Activated effector memory CD4-positive, alpha-beta T cell treated with Interleukin-2 at 50 U/mL for 16 hours (primary cell): Measurements from ENCODE around the gene BMP8B.
"Not testable (repeated sequence)": the region's sequence is repeated elsewhere in the genome, so short reads cannot be mapped to it uniquely, and the experiment has no call there.

Experiments used
- DNase-seq: peaks from one replicate; pipeline ENCODE4 v3.0.0-alpha.2; 2020

The BMP8B gene

DNA sequence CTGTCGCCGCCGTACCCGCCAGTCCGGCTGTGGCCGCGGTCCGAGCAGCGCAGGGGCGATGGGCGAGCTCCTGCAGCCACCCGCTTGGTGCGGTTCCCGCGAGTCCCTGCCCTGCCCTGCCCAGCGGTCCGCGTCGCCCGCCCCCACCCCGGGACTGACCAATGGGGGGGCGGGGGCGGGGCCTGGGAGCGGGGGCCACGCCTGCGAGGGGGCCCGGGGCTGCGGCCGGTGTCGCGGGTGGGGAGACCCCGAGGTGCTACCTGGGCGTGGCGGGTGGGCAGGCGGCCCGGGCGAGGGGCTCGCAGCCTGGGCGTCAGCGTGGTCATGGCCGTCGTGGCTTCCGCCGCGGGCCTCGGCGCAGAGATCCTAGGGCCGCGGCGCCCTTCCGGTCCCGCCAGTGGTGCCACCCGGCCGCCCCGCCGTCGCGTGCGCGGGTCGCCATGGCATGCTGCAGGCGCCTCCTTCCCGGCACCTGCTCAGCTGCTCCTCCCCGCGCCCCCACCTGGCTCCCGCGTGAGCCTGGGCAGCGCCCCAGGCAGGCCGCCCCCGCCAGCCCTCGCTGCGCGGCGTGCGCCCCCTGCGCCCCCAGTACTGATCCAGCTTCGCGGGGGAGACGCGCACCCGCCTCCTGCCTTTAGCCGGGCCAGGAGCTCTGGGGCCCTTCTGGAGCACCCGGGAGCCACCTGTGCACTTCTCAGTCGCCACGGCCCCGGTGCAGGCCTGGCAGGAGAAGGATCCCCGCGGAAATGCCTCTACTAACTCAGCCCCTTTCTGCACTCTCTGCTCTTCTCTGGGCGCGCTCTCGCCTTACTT is at the start of gene BMP8B:
BMP8B (minus strand) TSS at position 108 of the 813 bp plus-strand sequence. CDS start 380 bp downstream, outside the sequence.
- DNase-seq = peak; percentile 34

DNA sequence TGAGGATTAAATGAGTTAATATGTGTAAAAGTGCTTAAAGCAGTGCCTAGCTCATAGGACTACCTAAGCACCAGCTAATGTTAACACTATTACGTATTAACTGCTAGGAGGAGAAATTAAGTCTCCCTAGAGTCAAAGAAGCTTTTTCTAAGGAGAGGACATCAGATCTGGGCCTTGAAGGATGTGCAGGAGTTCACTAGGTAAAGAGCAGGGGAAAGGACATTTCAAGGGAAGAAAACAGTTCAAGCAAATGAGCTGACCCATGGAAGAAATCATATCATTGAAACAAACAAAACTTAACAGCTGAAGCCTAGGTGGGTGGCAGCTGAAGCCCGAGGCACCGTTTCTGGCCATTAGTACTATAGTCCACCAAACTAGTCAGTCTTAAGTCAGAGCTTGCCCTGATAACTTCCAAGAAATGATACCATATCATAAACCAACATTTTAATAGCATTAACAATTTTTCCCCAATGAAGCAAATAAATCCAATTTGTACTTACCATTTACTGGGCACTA is 48.0 kb upstream of the BMP8B start:
- DNase-seq = no peak

DNA sequence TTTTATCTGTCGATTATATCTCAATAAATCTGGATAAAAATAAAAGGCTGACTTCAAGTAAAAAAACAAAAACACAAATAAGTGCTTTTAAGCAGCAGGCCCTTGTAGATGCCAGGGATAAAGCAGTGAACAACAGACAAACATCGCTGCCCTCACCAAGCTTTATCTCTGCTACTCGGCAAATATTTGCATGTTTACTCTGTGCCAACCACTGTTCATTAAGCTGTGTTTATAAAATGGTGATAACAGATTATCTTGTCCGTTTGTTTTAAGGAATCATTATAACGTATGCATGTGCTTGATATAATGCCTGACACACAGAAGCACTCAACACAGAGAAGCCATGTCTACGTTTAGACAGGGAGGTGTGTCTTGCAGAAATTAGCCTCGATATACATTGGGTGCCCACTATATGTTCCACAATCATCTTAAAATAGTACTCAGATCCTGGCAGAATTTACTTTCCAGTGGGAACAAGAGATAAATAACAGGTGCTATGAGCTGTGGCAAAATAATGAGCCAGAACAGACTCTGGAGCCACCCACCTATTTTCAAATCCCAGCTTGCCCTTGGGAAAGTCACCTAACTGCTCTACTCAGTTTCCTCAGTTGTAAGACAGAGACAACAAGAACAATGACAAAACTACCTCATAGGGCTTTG is 47.4 kb upstream of the BMP8B start:
- no peak for DNase-seq

DNA sequence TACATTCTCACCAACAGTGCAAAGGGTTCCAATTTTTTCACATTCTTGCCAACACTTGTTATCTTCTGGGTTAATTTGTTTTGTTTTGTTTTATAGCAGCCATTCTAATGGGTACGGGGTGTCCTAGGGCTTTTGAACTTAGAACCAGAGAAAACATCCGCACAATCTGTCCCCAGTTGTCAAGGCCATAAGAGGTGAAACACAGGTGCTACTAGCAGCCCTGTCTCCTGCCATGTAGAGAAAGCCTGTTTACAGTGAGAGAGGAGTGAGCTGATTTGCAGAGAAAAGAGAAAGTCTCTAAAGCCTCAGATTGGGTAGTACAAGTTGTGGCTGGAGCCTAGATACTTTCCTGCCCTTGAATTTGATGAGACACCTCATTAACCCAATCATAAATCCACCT is 46.4 kb upstream of the BMP8B start:
- no peak for DNase-seq

GRCh38 chr1:39833621-39834385 is 45.1 kb upstream of the BMP8B start:
- DNase-seq = no peak

- no peak for DNase-seq
These were observed 44.5 kb upstream of the BMP8B start for GRCh38 chr1:39833121-39833520.

DNA sequence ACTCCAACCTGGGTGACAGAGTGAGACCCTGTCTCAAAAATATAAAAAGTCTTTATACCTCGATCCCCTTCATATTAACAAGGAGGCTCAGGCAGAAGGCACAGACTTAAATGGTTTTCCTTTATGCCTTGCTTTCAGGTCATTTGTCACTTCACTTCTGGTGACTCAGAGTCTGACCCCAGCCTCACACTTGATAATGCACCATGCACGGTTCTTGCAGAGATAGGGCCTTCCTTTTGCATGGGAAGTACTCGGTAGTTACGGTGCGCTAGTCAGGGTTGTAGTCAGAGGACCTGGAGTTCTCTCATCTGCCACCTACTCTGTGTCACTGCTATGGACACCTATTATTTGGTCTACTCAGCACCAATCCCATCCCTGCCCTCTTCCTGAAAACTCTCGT is 43.6 kb upstream of the BMP8B start:
- no peak for DNase-seq

DNA sequence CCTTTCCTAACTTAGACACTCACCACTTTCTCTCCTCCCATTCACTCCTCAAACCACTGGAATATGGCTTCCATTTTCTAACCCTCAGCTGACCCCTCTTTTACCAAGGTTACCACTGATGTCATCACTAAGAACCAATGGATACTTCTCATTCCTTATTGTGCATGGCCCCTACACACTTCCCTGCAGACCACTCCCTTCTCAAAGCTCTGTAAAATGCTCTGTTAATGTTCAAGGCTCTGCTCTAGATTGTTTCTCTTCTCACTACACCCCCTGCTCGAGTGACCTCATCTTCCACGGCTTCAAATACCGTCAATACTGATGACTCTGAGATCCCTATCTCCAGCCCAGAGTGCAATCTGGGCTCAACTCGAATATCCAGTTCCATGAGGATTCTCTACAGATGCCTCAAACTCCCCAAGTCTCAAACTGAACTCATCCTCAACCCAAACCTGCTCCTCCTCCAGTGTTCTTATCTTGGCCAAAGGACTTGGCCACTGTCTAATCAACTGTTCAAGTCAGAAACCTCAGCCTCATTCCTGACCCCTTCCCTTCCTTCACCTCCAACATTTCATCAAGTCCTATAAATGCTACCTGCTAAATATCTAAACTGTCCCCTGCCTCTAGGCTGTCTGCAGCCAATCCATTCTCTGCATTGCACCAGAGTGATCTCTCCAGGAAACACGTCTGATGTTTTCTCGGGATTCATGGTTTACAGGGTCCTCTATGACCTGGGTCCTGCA is 41.3 kb upstream of the BMP8B start:
- DNase-seq = no peak

DNA sequence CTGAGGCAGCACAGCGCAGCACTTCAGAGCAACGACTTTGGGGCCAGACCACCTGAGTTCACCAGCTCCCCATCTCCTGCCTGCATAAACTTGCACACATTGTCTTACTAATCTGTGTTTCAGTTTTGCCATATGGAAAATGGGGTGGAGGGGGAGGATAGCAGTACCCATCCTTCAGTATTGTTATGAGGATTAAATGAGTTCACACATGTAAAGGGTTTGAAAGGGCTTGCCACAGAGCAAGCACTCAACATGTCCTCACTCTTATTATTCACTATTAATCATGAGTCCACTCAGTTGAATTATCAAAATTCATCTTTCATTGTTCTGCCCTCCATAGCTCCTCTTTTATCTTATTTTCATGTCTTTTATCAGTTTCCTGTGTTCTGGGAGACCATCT is 40.1 kb upstream of the BMP8B start:
- no peak for DNase-seq

DNA sequence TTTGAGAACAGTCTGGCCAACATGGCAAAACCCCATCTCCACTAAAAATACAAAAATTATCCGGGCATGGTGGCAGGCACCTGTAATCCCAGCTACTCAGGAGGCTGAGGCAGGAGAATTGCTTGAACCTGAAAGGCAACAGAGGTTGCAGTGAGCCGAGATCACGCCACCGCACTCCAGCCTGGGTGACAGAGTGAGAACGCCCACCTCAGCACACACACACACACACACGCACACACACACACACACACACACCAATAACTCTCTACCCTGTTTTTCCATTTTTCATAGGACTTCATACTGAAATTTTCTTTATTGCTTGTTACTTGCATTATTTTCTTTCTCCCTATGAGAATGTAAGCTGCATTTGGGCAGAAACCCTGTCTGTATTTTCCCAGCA is 39.6 kb upstream of the BMP8B start:
- DNase-seq = not testable (repeated sequence)

- no peak for DNase-seq
These were observed 38.5 kb upstream of the BMP8B start for GRCh38 chr1:39827201-39827600.

DNA sequence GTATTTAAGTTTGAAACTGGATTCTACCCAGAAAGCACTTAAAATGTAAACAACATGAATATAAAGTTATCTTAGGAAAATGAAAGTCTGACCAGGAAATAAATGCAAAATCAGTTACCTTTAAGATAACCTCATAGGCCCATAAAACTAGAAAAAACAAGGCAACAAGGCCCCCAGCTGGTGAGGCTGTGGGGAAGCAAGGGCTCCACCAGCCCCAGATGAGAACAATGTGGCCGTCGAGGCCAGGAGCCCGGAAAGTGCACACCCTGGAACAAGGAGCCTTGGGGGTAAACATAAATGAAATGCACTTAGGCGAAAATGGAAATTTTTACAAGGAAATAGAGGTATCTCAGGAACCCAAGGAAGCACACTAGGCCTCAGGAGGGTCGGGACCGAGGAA is 37.9 kb upstream of the BMP8B start:
- no peak for DNase-seq

- DNase-seq = no peak
These were observed 36.8 kb upstream of the BMP8B start for GRCh38 chr1:39825432-39825941.

DNA sequence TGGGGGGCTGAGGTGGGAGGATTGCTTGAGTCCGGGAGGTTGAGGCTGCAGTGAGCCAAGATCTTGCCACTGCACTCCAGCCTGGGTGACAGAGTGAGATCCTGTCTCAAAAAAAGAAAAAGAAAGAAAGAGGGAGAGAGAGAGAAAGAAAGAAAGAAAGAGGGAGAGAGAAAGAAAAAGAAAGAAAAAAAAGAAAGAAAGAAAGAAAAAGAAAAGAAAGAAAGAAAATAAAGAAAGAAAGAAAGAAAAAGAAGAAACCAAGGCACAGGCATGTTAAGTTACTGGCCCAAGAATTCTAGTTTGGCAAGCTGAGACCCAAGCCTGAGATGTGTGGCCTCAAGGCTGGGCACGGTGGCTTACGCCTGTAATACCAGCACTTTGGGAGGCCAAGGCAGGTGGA is 34.8 kb upstream of the BMP8B start:
- not testable (repeated sequence) for DNase-seq

DNA sequence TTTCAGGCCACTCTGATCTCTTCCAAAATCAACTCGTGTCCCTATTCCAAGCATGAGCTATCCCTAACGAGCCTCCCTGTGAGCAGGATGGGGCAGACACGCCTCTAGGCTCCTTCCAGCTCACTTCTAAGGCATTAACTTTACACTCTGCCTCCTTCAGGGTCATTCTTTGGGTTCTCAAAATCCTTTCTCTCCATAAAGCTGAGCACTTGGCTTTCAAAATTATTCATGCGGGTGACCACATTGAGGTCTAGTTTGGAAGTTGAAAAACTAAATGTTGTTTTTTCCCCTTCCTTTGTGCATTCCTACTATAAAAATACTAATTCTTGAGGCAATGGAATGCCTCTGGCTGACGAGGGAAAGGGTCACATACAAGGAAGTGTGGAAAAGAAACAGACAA is 33.5 kb upstream of the BMP8B start:
- no peak for DNase-seq

- no peak for DNase-seq
These were observed 30.6 kb upstream of the BMP8B start for GRCh38 chr1:39819091-39819812.

DNA sequence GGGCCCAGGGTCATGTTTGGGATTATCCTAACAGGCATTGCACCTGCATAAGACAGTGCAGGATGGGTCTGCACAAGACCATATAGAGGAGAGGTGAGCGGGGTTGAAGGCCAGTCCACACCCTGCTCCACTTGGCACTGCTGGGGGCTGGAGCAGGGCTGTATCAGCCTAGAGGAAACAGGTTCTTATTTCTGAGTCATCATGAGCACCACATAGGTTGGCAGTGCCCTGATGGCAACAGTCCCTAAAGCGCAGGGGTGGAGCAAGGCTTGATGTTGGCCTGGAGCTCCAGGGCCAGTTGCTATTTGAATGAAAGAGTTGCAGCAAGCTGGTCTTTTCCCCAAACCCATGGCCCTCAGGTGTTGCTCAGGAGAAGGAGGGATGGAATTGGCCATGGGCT is 29.8 kb upstream of the BMP8B start:
- DNase-seq = no peak

DNA sequence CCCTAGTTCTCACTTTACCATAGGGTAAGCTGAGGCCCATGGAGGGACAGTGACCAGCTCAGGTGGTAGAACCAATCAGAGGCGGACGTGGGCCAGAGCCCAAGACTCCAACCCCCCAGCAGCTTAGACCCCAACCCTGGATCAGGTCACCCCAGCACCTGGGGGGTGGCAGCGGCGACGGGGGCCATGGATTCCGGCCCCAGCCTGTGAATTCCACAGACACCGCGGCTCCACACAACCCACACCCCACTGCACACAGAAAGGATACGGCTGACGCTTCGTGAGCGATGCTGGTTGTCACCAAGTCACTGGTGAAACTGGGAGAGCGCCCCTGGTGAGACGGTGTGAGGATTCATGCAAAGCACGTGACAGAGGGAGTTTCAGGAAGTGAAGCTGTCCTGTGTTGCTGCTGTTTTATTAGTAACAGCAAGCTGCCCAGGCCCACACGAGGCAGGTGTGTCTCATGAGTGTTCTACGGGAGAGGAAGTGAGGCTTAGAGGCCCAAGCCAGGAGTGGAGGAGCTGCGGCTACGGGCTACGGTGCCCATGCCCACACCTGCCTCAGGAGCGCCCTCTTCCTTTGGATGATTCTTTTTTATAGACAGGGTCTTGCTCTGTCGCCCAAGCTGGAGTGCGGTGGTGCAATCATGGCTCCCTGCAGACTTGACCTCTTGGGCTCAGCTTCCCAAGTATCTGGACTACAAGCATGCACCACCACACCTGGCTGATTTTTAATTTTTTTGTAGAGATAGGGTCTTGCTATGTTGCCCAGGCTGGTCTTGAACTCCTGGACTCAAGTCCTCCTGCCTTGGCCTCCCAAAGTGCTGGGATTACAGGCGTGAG is 28.6 kb upstream of the BMP8B start:
- DNase-seq = peak; percentile 58

GRCh38 chr1:39816415-39817090 is 27.9 kb upstream of the BMP8B start:
- DNase-seq = peak; percentile 34

DNA sequence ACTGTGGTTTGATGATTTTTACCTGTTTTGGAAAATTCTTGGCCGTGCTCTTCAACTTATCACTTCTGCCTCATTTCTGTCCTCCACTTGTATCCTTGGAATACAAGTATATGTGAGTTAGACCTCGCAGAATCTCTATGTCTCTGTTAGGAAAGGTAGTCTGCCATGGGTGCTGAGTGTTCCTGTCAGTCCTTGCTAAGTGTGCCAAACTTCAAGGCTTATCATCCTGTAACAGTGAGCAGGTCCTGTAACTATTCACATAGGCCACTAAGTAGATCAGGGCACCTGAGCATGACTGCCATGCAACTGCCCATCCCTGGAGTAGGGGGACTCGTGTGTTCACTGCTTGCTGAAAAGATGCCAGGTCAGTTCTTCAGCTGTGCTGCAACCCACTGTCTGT is 24.2 kb upstream of the BMP8B start:
- no peak for DNase-seq
